Measurements from ENCODE around the gene SERPINA4.

DNA sequence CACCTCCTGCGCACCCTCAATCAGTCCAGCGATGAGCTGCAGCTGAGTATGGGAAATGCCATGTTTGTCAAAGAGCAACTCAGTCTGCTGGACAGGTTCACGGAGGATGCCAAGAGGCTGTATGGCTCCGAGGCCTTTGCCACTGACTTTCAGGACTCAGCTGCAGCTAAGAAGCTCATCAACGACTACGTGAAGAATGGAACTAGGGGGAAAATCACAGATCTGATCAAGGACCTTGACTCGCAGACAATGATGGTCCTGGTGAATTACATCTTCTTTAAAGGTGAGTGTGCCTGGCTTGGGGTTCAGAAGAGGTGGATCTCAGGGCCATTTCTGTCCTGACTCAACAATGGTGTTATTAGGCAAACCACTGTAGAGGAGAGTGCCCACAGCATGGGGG, 53.6 kb downstream of the SERPINA4 start:
- TF ChIP-seq POLR2A (IDR thresholded peaks at IDR 0.05; ENCODE audit: borderline replicate concordance, extremely low read depth, insufficient read depth, insufficient read length) (no peak), TCF7L2 (IDR thresholded peaks at IDR 0.05; ENCODE audit: borderline replicate concordance, extremely low read depth, insufficient read depth, insufficient read length) (no peak), POLR2AphosphoS5 (IDR thresholded peaks at IDR 0.05; ENCODE audit: low read depth, low read length) (no peak)
- TF ChIP-seq, protein P1, sequence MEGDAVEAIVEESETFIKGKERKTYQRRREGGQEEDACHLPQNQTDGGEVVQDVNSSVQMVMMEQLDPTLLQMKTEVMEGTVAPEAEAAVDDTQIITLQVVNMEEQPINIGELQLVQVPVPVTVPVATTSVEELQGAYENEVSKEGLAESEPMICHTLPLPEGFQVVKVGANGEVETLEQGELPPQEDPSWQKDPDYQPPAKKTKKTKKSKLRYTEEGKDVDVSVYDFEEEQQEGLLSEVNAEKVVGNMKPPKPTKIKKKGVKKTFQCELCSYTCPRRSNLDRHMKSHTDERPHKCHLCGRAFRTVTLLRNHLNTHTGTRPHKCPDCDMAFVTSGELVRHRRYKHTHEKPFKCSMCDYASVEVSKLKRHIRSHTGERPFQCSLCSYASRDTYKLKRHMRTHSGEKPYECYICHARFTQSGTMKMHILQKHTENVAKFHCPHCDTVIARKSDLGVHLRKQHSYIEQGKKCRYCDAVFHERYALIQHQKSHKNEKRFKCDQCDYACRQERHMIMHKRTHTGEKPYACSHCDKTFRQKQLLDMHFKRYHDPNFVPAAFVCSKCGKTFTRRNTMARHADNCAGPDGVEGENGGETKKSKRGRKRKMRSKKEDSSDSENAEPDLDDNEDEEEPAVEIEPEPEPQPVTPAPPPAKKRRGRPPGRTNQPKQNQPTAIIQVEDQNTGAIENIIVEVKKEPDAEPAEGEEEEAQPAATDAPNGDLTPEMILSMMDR (IDR thresholded peaks at IDR 0.05 in 2 of 3, conservative IDR thresholded peaks at IDR 0.05 in 1 of 3; ENCODE audit: borderline replicate concordance in 1 of 3, insufficient read depth in 1 of 3, low read depth in 2 of 3, low read length in 2 of 3) = no peak

Data from HCT116 (cell line).